GM21529 (cell line): ENCODE data around the gene RFX2.
"Not testable (repeated sequence)": the region's sequence is repeated elsewhere in the genome, so short reads cannot be mapped to it uniquely, and the experiment has no call there.

Experiments
- ATAC-seq: cut with Tn5 transposase; IDR thresholded peaks from one replicate; pipeline ENCODE4 v1.9.1; 2021; ENCODE audit not compliant: unreplicated experiment

Gene RFX2

GRCh38 chr19:6041991-6042481 is 68.3 kb downstream of the RFX2 start:
- no peak for ATAC-seq

DNA sequence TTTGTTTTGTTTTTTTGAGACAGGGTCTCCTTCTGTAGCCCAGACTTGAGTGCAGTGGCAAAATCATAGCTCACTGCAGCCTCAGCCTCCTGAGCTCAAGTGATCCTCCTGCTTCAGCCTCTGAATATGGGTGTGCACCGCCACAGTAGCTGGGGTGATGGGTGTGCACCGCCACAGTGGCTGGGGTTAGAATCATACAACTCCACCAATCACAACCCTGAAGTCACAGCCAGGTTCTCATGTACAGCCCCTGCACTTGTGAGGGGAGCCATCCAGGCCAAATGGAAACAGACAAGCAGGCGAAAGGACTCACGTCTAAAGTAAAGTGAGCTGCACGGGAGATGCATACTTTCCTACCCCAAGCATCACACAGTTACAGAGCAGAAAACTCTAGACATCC is 69.2 kb downstream of the RFX2 start:
- no peak for ATAC-seq

- ATAC-seq = no peak
These were observed 70.6 kb downstream of the RFX2 start for GRCh38 chr19:6039566-6040225.

DNA sequence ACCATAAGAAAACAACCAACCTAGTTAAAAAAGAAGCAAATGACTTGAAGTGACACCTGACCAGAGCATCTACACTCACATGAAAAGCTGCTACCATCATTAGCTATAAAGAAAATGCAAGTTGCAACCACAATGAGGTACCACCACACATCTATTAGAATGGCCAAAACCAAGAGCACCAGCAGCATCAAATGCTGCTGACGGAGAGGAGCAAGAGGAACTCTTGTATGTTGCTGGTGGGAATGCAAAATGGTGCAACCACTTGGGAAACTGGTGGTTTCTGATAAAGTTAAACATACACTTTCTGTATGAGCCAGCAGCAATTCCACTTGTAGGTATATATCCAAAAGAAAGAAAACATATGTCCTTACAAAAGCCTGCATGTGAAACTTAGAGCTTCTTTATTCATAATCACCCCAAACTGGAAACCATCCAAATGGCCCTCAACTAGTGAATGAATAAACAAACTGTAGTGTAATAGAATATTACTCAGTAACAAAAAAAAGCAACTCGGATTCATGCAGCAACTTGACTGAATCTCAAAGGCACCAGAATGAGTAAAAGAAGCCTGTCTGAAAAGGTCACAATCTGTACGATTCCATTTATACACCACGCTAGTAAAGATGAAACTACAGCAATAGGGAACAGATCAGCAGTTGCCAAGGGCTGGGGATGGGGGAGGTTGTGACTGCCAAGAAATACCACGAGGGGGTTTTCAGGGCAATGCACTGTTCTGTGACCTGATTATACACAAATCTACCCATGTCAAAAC is 71.5 kb downstream of the RFX2 start:
- ATAC-seq = no peak

DNA sequence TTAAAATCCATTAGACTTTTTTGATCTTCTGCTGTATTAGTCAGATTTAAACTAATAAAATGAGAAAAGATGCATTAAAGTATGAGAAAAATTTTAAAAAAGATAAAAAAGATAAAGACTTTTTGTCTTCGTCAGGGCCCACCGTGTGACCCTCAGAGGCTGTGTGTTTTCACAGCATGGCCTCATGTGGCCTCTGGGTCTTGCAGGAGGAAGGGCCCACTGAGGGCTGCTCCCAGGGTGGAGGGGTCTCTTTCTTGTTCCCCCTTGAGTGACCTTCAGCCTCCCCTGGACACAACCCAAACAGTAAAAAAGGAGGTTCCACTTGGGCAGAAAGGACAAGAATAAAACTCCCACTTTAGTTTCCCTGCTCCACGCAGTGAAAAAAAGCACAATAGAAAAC is 75.3 kb downstream of the RFX2 start:
- ATAC-seq = no peak

DNA sequence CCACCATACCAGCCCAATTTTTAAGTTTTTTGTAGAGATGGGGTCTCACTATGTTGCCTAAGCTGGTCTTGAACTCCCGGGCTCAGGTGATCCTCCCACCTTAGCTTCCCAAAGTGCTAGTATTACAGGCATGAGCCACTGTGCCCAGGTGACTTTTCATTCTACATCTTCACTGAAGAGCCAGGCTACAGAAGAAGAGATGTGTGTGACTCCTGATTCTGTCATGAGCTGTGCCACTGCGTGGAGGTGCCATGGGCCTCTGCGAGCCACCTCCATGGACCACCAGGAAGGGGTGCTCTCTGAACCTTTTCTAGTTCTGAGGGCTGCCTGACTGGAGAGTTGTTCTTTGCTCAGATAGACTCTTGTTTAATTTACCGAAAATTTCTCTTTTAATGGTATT is 75.8 kb downstream of the RFX2 start:
- ATAC-seq = no peak

DNA sequence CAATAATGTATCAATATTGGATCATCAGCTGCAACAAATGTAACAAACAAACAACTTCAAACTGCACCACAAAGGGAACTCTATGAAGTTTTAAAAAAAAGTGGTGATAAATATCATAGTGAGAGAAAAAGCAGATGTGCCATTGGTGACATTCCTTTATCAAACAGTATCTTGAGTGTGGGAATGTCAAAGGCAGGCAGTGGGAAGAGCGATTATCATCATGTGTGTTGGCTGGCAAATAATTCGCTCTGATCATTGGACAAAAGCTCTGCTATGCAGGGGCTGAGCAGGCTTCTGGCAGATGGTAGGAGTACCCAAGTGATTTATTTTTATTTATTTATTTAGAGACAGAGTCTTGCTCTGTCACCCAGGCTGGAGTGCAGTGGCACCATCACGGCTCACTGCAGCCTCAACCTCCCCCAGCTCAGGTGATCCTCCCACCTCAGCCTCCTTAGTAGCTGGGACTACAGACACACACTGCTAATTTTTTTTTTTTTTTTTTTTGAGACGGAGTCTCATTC is 76.5 kb downstream of the RFX2 start:
- no peak for ATAC-seq

- no peak for ATAC-seq
These were observed 77.5 kb downstream of the RFX2 start for GRCh38 chr19:6032827-6033226.

GRCh38 chr19:6032381-6032780 is 77.9 kb downstream of the RFX2 start:
- ATAC-seq = no peak

GRCh38 chr19:6030214-6030507 is 80.1 kb downstream of the RFX2 start:
- ATAC-seq = no peak

GRCh38 chr19:6026390-6027227 is 83.7 kb downstream of the RFX2 start:
- no peak for ATAC-seq

DNA sequence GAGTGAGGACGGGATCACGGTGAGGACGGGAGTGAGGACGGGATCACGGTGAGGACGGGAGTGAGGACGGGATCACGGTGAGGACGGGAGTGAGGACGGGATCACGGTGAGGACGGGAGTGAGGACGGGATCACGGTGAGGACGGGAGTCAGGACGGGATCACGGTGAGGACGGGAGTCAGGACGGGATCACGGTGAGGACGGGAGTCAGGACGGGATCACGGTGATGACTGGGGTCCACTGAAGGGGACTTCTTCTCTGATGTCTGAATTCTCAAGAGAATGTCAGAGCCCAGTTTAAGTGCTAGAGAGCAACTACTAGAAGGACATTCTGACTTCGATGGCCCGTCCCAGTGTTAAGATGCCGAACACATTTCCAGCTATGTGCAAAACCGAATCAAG is 85.5 kb downstream of the RFX2 start:
- ATAC-seq = not testable (repeated sequence)

- no peak for ATAC-seq
These were observed 86.4 kb downstream of the RFX2 start for GRCh38 chr19:6023936-6024335.

DNA sequence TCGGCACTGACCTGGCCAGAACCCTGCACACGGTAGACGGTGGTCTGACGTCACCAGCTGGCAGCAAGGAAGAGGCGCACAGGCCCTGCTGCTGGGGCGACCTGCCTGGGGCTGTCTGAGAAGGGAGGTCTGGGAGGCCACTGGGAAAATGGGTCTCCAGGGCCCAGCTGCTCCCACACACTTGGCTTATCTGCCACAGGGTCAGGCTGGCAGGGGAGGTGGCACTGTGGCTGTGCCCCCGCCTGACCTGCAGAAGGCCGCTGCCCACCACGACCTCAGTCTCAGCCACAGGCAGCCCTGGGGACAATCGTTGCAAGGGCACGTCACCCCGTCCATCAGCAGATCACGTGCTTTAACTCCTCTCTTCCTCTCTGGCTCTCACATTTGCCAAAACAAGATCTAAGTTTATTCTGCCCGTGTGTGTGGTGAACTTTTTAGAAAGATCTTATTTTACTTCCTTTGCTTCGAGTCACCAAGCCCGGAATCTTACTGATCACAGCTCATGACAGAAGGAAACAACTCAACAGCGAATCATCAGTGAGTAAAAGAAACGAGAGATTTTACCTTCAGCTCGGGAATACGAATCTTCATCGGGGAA is 87.1 kb downstream of the RFX2 start:
- no peak for ATAC-seq

- no peak for ATAC-seq
These were observed 87.7 kb downstream of the RFX2 start for GRCh38 chr19:6022570-6023064.

DNA sequence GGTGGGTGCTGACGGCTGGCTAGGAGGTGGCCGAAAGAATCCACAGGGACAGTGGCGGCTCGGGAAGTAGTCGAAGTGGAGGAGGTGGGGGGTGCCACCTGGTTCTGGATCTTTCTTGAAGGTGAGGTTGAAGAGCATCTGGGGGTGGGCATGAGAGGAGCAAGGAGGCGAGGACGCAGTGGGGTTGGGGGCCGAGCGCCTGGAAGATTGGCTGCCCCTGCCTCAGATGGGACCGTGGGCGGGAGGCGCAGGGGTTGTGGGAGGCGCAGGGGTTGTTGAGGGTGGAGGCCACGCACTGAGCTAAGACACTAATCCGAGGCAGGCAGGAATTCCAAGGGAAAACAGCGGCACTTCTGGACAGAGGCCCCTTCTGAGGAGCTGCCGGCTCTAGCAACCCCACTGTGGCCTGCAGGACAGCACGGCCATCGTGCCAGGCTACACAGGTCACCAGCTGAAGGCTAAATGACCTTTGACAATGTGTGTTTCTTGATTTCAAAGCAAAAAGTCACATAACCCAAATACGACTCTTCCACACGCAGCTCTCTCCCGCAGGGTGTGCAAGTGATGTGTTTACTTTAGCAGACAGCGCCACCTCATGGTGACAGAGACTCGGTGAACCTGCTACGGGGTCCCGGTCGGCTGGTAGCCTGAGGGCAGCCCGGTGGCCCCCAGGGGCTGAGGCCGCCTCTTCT is 88.3 kb downstream of the RFX2 start:
- no peak for ATAC-seq

DNA sequence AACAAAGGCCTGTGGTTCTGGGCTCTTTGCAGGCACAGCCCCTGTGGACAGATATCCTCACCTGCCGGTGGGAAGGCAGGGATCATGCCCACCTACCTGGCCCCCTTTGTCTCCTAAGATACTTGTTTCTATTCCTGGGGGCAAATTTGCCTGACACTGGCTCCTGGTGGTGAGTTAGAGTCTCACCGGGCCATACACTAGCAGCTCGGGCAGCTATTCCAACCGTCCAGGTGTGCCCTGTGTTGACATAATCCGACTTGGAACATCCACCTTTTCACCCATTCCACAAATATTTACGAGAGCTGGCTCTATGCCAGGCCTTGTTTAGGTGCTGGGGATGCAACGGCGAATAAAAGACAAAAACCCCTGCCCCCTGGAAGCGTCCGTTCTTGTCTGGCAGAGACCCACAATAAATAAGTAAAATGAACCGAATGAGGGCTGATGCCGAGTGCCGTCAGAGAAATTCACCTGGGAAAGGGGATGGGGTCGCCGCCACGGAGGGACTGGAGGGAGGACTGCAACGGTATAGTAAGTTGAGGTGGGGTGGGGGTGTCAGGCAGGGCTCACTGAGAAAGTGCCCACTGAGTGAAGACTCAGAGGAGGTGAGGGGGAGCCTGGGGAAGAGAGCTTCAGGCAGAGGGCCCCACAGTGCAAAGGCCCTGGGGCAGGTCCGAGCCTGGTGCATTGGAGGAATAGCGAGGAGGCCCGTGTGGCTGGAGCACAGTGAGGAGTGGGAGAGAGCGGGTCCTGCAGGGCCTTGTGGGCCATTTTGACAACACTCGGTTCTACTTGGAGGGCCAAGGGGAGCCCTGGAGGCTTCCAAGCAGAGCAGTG is 89.1 kb downstream of the RFX2 start:
- ATAC-seq = no peak

GRCh38 chr19:6020166-6020882 is 90.0 kb downstream of the RFX2 start:
- ATAC-seq = no peak

DNA sequence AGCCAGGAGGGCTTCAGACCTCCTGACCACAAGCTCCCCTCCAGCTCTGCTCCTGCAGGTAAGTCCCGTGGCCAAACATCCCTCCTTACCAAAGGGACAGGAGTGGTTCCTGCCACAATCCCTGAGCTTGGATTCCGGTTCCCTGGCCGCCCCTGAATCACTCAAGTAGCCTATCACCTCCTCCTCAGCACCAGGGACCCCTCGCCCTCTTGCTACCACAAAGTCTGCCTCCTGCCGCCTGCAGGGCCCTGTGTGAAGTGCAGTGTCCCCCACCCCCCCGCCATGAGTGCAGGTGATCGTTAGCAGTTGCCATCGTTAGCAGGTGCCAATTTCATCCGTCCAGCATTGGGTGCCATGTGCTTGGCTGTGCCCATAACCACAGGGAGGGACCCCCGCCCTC is 91.5 kb downstream of the RFX2 start:
- no peak for ATAC-seq
